Suprapubic skin (tissue), 4 donors: ENCODE results near the gene SLC32A1. TPM values are rescaled to one million over a fixed set of nuclear protein-coding genes. Genes with fewer than 3 reads are reported as not detected.

Experiments
- DNase-seq, 2 donors: peaks; one replicate each; pipeline ENCODE4 v3.0.0-alpha.2; 2019; ENCODE audit warnings: low spot score in 2 of 2
- H3K27ac ChIP-seq: fragments of 200-600 bp; sonication (generic); one replicate; pipeline ENCODE4 v1.5.1; 2019
- H3K27me3 ChIP-seq: fragments of 200-600 bp; sonication (generic); one replicate; pipeline ENCODE4 v1.5.1; 2019
- H3K36me3 ChIP-seq: fragments of 200-600 bp; sonication (generic); one replicate; pipeline ENCODE4 v1.5.1; 2019
- H3K4me1 ChIP-seq: fragments of 200-600 bp; sonication (generic); one replicate; pipeline ENCODE4 v1.5.1; 2019
- H3K4me3 ChIP-seq: fragments of 200-600 bp; sonication (generic); one replicate; pipeline ENCODE4 v1.5.1; 2019; ENCODE audit warnings: mild to moderate bottlenecking
- H3K9me3 ChIP-seq: fragments of 200-600 bp; sonication (generic); one replicate; pipeline ENCODE4 v1.5.1; 2019
- EP300 ChIP-seq: sonication (generic); formaldehyde crosslinking; IDR thresholded peaks from one replicate; pipeline ENCODE4 v1.6.1; 2017; ENCODE audit warnings: antibody characterized with exemption
- POLR2A ChIP-seq, 2 donors: fragments of 450-650 bp; IDR thresholded peaks; one replicate each; pipeline ENCODE4 v1.6.1; 2017; ENCODE audit warnings: antibody characterized with exemption in 2 of 2, mild to moderate bottlenecking in 2 of 2, moderate library complexity in 2 of 2
- POLR2AphosphoS5 ChIP-seq, 3 donors: sonication (generic); formaldehyde crosslinking; IDR thresholded peaks; one replicate each; pipeline ENCODE4 v1.6.1; 2017; ENCODE audit warnings: antibody characterized with exemption in 3 of 3
- WGBS: methylation state at CpG from one replicate; pipeline ENCODE4 v1.1.5; 2018; 5-methylcytosine and 5-hydroxymethylcytosine counted together
- total RNA-seq, 4 donors: library from RNA; depleted of rRNA; stranded (reverse); fragments of >200 nt; gene quantifications; one replicate each; pipeline ENCODE4 v1.1.0, GENCODE V29; 2016
- TF ChIP-seq, protein P1 (sequence below), 2 donors: fragments of 200-600 bp in 1 of 2; fragments of 450-650 bp in 1 of 2; sonication (generic) in 1 of 2; IDR thresholded peaks; one replicate each; pipeline ENCODE4 v1.5.1; 2016 to 2019; ENCODE audit warnings: antibody characterized with exemption in 2 of 2, mild to moderate bottlenecking in 1 of 2, moderate library complexity in 1 of 2

The SLC32A1 gene
- total RNA-seq, 4 donors from 2014 or later: not detected

DNA sequence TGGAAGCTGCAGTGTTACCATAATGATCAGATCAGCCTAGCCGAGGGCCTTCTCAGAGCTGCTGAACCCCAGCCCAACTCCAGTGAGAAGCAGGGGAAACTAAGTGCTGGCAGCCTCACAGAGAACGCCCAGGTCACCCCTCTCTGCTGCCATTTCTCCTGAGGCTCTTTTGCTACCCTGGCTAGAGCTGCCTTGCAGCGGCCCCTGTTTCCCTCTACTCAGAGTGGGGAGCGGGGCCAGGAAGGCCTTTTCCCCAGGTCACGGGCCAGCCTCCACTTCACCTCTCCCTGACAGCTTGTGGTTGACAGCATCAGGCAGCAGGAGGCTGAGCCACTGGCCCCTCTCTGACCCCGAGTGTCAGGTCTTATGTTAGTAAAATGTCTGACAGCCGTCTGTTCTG is 46.7 kb downstream of the SLC32A1 start:
- no peak for DNase-seq
- H3K4me1 ChIP-seq: no peaks in the 10 kb centered on the region
- no peaks in the 10 kb centered on the region for H3K9me3 ChIP-seq
- no peak for TF ChIP-seq EP300
- no peak for TF ChIP-seq POLR2A (IDR thresholded peaks at IDR 0.05)
- TF ChIP-seq, protein P1, sequence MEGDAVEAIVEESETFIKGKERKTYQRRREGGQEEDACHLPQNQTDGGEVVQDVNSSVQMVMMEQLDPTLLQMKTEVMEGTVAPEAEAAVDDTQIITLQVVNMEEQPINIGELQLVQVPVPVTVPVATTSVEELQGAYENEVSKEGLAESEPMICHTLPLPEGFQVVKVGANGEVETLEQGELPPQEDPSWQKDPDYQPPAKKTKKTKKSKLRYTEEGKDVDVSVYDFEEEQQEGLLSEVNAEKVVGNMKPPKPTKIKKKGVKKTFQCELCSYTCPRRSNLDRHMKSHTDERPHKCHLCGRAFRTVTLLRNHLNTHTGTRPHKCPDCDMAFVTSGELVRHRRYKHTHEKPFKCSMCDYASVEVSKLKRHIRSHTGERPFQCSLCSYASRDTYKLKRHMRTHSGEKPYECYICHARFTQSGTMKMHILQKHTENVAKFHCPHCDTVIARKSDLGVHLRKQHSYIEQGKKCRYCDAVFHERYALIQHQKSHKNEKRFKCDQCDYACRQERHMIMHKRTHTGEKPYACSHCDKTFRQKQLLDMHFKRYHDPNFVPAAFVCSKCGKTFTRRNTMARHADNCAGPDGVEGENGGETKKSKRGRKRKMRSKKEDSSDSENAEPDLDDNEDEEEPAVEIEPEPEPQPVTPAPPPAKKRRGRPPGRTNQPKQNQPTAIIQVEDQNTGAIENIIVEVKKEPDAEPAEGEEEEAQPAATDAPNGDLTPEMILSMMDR (IDR thresholded peaks at IDR 0.05): no peak
- TF ChIP-seq POLR2AphosphoS5 (IDR thresholded peaks at IDR 0.05): no peak
- H3K27me3 ChIP-seq: no peaks in the 10 kb centered on the region
- no peak overlapping the region for H3K4me3 ChIP-seq
- 100% methylated on average over 2 of the region's 7 CpGs for WGBS
- H3K27ac ChIP-seq: no peak overlapping the region
- H3K36me3 ChIP-seq: peaks cover 91% of the 10 kb centered on the region

DNA sequence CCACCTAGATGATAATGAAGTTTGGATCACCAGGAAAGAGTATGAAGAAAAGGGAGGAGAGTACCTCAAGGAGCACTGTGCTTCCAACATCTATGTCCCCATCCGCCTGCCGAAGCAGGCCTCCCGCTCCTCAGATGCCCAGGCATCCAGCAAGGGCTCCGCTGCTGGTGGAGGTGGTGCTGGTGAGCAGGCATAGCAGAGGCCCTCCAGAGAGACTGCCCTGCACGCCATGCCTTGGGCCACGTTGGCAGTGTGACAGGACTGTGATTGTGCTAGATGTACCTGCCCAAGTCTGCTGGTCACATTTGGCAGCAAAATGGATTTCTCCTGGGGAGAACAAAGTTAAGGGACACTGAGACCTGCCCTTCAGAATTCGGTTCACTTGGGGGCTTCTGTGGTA is 47.3 kb downstream of the SLC32A1 start:
- H3K36me3 ChIP-seq: peaks cover 90% of the 10 kb centered on the region
- H3K27ac ChIP-seq: no peak overlapping the region
- no peak overlapping the region for H3K4me3 ChIP-seq
- 95% methylated on average over 7 of the region's 7 CpGs for WGBS
- TF ChIP-seq POLR2A (IDR thresholded peaks at IDR 0.05): no peak
- no peak for TF ChIP-seq EP300
- TF ChIP-seq POLR2AphosphoS5 (IDR thresholded peaks at IDR 0.05): no peak
- TF ChIP-seq, protein P1 (IDR thresholded peaks at IDR 0.05): no peak
- no peaks in the 10 kb centered on the region for H3K27me3 ChIP-seq
- H3K4me1 ChIP-seq: no peaks in the 10 kb centered on the region
- no peaks in the 10 kb centered on the region for H3K9me3 ChIP-seq
- no peak for DNase-seq

GRCh38 chr20:38774167-38774566 is 49.9 kb downstream of the SLC32A1 start:
- H3K27ac ChIP-seq: no peak overlapping the region
- 100% methylated on average over 2 of the region's 2 CpGs for WGBS
- DNase-seq: no peak
- no peaks in the 10 kb centered on the region for H3K27me3 ChIP-seq
- peaks cover 66% of the 10 kb centered on the region for H3K36me3 ChIP-seq
- no peak overlapping the region for H3K4me3 ChIP-seq
- H3K4me1 ChIP-seq: no peaks in the 10 kb centered on the region
- no peaks in the 10 kb centered on the region for H3K9me3 ChIP-seq
- TF ChIP-seq, protein P1 (IDR thresholded peaks at IDR 0.05): no peak
- TF ChIP-seq EP300: no peak
- TF ChIP-seq POLR2A (IDR thresholded peaks at IDR 0.05): no peak
- TF ChIP-seq POLR2AphosphoS5 (IDR thresholded peaks at IDR 0.05): no peak

GRCh38 chr20:38776363-38776762 is 52.1 kb downstream of the SLC32A1 start:
- no peaks in the 10 kb centered on the region for H3K27me3 ChIP-seq
- whole genome bisulfite sequencing: 92% methylated on average over 11 of the region's 11 CpGs
- DNase-seq: no peak
- no peaks in the 10 kb centered on the region for H3K9me3 ChIP-seq
- H3K36me3 ChIP-seq: peaks cover 44% of the 10 kb centered on the region
- TF ChIP-seq POLR2AphosphoS5 (IDR thresholded peaks at IDR 0.05) (no peak), EP300 (no peak)
- TF ChIP-seq, protein P1 (IDR thresholded peaks at IDR 0.05): no peak
- no peak overlapping the region for H3K4me3 ChIP-seq
- no peak overlapping the region for H3K27ac ChIP-seq
- no peaks in the 10 kb centered on the region for H3K4me1 ChIP-seq

Other genes with a start within 250 kb of the SLC32A1 start
- not detected for gene ADIG, start 143.3 kb upstream of the SLC32A1 start, total RNA-seq
- gene ARHGAP40, start 122.7 kb upstream of the SLC32A1 start, total RNA-seq: 100 to 1,000 TPM in 2 of 4 donors, 10 to 100 TPM in 2; 30.2 to 139 (median 74.5) TPM
- gene ACTR5, start 24.0 kb downstream of the SLC32A1 start, total RNA-seq: 10 to 100 TPM in 3 of 4 donors, 1 to 10 TPM in 1; 8.9 to 15.0 (median 12.2) TPM
- 1 to 10 TPM in 3 of 4 donors, under 1 TPM in 1; 0.87 to 5.6 (median 3.6) TPM for gene PPP1R16B, start 81.2 kb downstream of the SLC32A1 start, total RNA-seq
- gene FAM83D, start 201.9 kb downstream of the SLC32A1 start, total RNA-seq: 10 to 100 TPM in 2 of 4 donors, 1 to 10 TPM in 2; 3.9 to 15.8 (median 11.6) TPM
- gene DHX35, start 237.9 kb downstream of the SLC32A1 start, total RNA-seq: 10 to 100 TPM in 2 of 4 donors, 1 to 10 TPM in 2; 8.4 to 22.9 (median 11.9) TPM